Measurements from ENCODE around the gene GET3.
"Not testable (repeated sequence)": the region's sequence is repeated elsewhere in the genome, so short reads cannot be mapped to it uniquely, and the experiment has no call there.

The GET3 gene

DNA sequence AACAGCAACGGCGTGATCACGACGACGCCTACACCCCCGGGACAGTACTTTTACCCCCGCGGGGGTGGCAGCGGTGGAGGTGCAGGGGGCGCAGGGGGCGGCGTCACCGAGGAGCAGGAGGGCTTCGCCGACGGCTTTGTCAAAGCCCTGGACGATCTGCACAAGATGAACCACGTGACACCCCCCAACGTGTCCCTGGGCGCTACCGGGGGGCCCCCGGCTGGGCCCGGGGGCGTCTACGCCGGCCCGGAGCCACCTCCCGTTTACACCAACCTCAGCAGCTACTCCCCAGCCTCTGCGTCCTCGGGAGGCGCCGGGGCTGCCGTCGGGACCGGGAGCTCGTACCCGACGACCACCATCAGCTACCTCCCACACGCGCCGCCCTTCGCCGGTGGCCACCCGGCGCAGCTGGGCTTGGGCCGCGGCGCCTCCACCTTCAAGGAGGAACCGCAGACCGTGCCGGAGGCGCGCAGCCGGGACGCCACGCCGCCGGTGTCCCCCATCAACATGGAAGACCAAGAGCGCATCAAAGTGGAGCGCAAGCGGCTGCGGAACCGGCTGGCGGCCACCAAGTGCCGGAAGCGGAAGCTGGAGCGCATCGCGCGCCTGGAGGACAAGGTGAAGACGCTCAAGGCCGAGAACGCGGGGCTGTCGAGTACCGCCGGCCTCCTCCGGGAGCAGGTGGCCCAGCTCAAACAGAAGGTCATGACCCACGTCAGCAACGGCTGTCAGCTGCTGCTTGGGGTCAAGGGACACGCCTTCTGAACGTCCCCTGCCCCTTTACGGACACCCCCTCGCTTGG lies 55.0 kb downstream of the GET3 start:
- no peak for DNase-seq (ENCODE audit: low read depth)

DNA sequence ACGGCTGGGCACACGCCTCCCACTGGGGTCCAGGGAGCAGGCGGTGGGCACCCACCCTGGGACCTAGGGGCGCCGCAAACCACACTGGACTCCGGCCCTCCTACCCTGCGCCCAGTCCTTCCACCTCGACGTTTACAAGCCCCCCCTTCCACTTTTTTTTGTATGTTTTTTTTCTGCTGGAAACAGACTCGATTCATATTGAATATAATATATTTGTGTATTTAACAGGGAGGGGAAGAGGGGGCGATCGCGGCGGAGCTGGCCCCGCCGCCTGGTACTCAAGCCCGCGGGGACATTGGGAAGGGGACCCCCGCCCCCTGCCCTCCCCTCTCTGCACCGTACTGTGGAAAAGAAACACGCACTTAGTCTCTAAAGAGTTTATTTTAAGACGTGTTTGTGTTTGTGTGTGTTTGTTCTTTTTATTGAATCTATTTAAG lies 55.6 kb downstream of the GET3 start:
- DNase-seq (ENCODE audit: low read depth) = no peak

GRCh38 chr19:12793290-12794195 lies 56.2 kb downstream of the GET3 start:
- peak; percentile 83 for DNase-seq (ENCODE audit: low read depth)

GRCh38 chr19:12794196-12794941 lies 57.1 kb downstream of the GET3 start:
- DNase-seq (ENCODE audit: low read depth) = no peak

DNA sequence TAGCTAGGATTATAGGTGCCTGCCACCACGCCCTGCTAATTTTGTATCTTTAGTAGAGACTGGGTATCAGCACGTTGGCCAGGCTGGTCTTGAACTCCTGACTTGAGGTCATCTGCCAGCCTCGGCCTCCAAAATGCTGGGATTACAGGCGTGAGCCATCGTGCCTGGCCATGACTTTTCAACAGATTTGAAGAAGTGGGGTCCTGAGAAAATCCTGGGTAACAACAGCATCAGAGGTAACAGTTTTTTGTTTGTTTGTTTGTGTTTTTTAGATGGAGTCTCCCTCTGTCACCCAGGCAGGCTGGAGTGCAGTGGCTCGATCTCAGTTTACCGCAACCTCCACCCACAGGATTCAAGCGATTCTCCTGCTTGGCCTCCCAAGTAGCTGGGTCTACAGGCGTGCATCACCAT lies 57.7 kb downstream of the GET3 start:
- no peak for DNase-seq (ENCODE audit: low read depth)

- DNase-seq (ENCODE audit: low read depth) = peak; percentile 52
Observed at GRCh38 chr19:12796146-12797071, 59.1 kb downstream of the GET3 start.

GRCh38 chr19:12797141-12797587 lies 59.9 kb downstream of the GET3 start:
- no peak for DNase-seq (ENCODE audit: low read depth)

DNA sequence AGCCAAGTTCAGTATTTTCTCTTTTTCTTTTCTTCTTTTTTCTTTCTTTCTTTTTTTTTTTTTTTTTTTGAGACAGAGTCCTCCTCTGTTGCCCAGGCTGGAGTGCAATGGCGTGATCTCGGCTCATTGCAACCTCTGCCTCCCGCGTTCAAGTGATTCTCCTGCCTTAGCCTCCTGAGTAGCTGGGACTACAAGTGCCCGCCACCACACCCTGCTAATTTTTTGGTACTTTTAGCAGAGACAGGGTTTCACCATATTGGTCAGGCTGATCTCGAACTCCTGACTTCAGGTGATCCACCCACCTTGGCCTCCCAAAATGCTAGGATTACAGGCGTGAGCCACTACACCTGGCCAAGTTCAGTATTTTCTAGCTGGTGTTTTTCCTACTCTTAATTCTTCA lies 60.3 kb downstream of the GET3 start:
- DNase-seq (ENCODE audit: low read depth) = not testable (repeated sequence)

Data from stromal cell of bone marrow (primary cell).